WTC11 (cell line): Measurements from ENCODE around the gene SPDYE6. TPM values are rescaled to one million over a fixed set of nuclear protein-coding genes. Genes with fewer than 3 reads are reported as not detected.

Source experiments
- ATAC-seq: fragments of 200-7000 bp; cut with Tn5 transposase; 2 replicates; pipeline ENCODE4 v1.10.0; 2021; ENCODE audit warnings: mild to moderate bottlenecking, moderate library complexity
- CTCF ChIA-PET: fragments of 300-600 bp; sonication (Branson Sonifier 250); formaldehyde crosslinking; loops from one replicate; lab custom pipeline; 2021; ENCODE audit warnings: antibody characterized with exemption; lab: Charles Lee
- POLR2A ChIA-PET: fragments of 350-600 bp; sonication (Branson Sonifier 250); formaldehyde crosslinking; loops from one replicate; lab custom pipeline; 2021; ENCODE audit warnings: antibody characterized with exemption; lab: Charles Lee
- DNase-seq: peaks from one replicate; pipeline ENCODE4 v3.0.0; 2021; ENCODE audit warnings: low spot score
- H3K27ac Mint-ChIP-seq: 2 replicates; pipeline ENCODE4 v1.8.0; 2021; ENCODE audit warnings: mixed read lengths
- H3K27me3 Mint-ChIP-seq: 2 replicates; pipeline ENCODE4 v1.8.0; 2021; ENCODE audit warnings: low read depth, mild to moderate bottlenecking, moderate library complexity, mixed read lengths
- H3K36me3 Mint-ChIP-seq: 2 replicates; pipeline ENCODE4 v1.8.0; 2021; ENCODE audit warnings: mixed read lengths
- H3K4me1 Mint-ChIP-seq: 2 replicates; pipeline ENCODE4 v1.8.0; 2022; ENCODE audit warnings: mixed read lengths
- H3K4me3 Mint-ChIP-seq: 2 replicates; pipeline ENCODE4 v1.8.0; 2021; ENCODE audit warnings: mild to moderate bottlenecking, moderate library complexity, mixed read lengths
- H3K9me3 Mint-ChIP-seq: 2 replicates; pipeline ENCODE4 v1.8.0; 2021; ENCODE audit warnings: mixed read lengths
- ATF1 ChIP-seq: sonication (generic); formaldehyde crosslinking; IDR thresholded peaks from 2 replicates; pipeline ENCODE4 v1.8.1; 2023; ENCODE audit warnings: mild to moderate bottlenecking, moderate library complexity, missing genetic modification reagents
- ELF4 ChIP-seq: sonication (generic); formaldehyde crosslinking; IDR thresholded peaks from 2 replicates; pipeline ENCODE4 v1.8.1; 2022; ENCODE audit warnings: low read depth, mild to moderate bottlenecking, moderate library complexity, missing genetic modification reagents
- ESRRA ChIP-seq: sonication (generic); formaldehyde crosslinking; IDR thresholded peaks from 2 replicates; pipeline ENCODE4 v1.8.1; 2022; ENCODE audit warnings: mild to moderate bottlenecking, missing genetic modification reagents, borderline replicate concordance
- HMGA2 ChIP-seq: fragments of 250-450 bp; sonication (Bioruptor Pico); IDR thresholded peaks from 2 replicates; pipeline ENCODE4 v1.4.0; 2021; ENCODE audit warnings: mild to moderate bottlenecking, moderate library complexity
- IRF2 ChIP-seq: sonication (generic); formaldehyde crosslinking; IDR thresholded peaks from 2 replicates; pipeline ENCODE4 v1.8.0; 2022; ENCODE audit warnings: low read depth, missing genetic modification reagents, borderline replicate concordance
- JUN ChIP-seq: sonication (generic); formaldehyde crosslinking; IDR thresholded peaks from 2 replicates; pipeline ENCODE4 v1.8.0; 2023; ENCODE audit warnings: mild to moderate bottlenecking, missing genetic modification reagents
- MXD4 ChIP-seq: fragments of 250-450 bp; sonication (Bioruptor Pico); IDR thresholded peaks from 2 replicates; pipeline ENCODE4 v1.8.0; 2021; ENCODE audit warnings: mild to moderate bottlenecking, moderate library complexity, borderline replicate concordance
- NR1H2 ChIP-seq: sonication (generic); formaldehyde crosslinking; IDR thresholded peaks from 2 replicates; pipeline ENCODE4 v1.9.0; 2021; ENCODE audit warnings: mild to moderate bottlenecking, moderate library complexity, missing genetic modification reagents
- OVOL2 ChIP-seq: fragments of 250-450 bp; sonication (Bioruptor Pico); IDR thresholded peaks from 2 replicates; pipeline ENCODE4 v1.9.0; 2021; ENCODE audit warnings: mild to moderate bottlenecking, borderline replicate concordance
- SMAD3 ChIP-seq: sonication (generic); formaldehyde crosslinking; IDR thresholded peaks from 2 replicates; pipeline ENCODE4 v1.8.0; 2022; ENCODE audit warnings: missing genetic modification reagents, mild to moderate bottlenecking, borderline replicate concordance
- SMAD4 ChIP-seq: sonication (generic); formaldehyde crosslinking; IDR thresholded peaks from 2 replicates; pipeline ENCODE4 v1.8.0; 2022; ENCODE audit warnings: mild to moderate bottlenecking, missing genetic modification reagents
- TP53 ChIP-seq: sonication (generic); formaldehyde crosslinking; IDR thresholded peaks from 2 replicates; pipeline ENCODE4 v1.8.1; 2023; ENCODE audit warnings: mild to moderate bottlenecking, missing genetic modification reagents
- ZBTB21 ChIP-seq: sonication (generic); formaldehyde crosslinking; IDR thresholded peaks from 2 replicates; pipeline ENCODE4 v1.8.1; 2023; ENCODE audit warnings: mild to moderate bottlenecking, missing genetic modification reagents, borderline replicate concordance
- ZNF219 ChIP-seq: sonication (generic); formaldehyde crosslinking; IDR thresholded peaks from 2 replicates; pipeline ENCODE4 v1.8.0; 2023; ENCODE audit warnings: missing genetic modification reagents, mild to moderate bottlenecking, borderline replicate concordance
- ZNF416 ChIP-seq: fragments of 250-450 bp; sonication (Bioruptor Pico); IDR thresholded peaks from 2 replicates; pipeline ENCODE4 v1.9.0; 2021; ENCODE audit warnings: mild to moderate bottlenecking, inconsistent platforms
- total RNA-seq: library from RNA; stranded (reverse); gene quantifications from 3 replicates; pipeline ENCODE4 v1.2.3, GENCODE V29; 2021
- TF ChIP-seq, protein P1 (sequence below): sonication (generic); formaldehyde crosslinking; IDR thresholded peaks from 2 replicates; pipeline ENCODE4 v1.8.1; 2022; ENCODE audit warnings: missing genetic modification reagents, borderline replicate concordance
- TF ChIP-seq, protein P2 (sequence below): sonication (generic); formaldehyde crosslinking; IDR thresholded peaks from 2 replicates; pipeline ENCODE4 v1.8.1; 2022; ENCODE audit warnings: mild to moderate bottlenecking, moderate library complexity, missing genetic modification reagents
- TF ChIP-seq, protein P3 (sequence below): sonication (generic); formaldehyde crosslinking; IDR thresholded peaks from 2 replicates; pipeline ENCODE4 v1.8.1; 2023; ENCODE audit warnings: mild to moderate bottlenecking, missing genetic modification reagents, moderate library complexity
- TF ChIP-seq, protein P4 (sequence below): fragments of 250-450 bp; sonication (Bioruptor Pico); IDR thresholded peaks from 2 replicates; pipeline ENCODE4 v1.9.0; 2021; ENCODE audit warnings: mild to moderate bottlenecking
- TF ChIP-seq, protein P5 (sequence below): fragments of 200-600 bp; IDR thresholded peaks from 2 replicates; pipeline ENCODE4 v1.8.0; 2022; ENCODE audit warnings: antibody characterized with exemption
- TF ChIP-seq, protein P6 (sequence below): sonication (generic); formaldehyde crosslinking; IDR thresholded peaks from 2 replicates; pipeline ENCODE4 v1.8.0; 2023; ENCODE audit warnings: missing genetic modification reagents
- TF ChIP-seq, protein P7 (sequence below): fragments of 250-450 bp; sonication (Bioruptor Pico); conservative IDR thresholded peaks from 2 replicates; pipeline ENCODE4 v1.9.0; 2021; ENCODE audit warnings: mild to moderate bottlenecking

The SPDYE6 gene
- total RNA-seq, 1 experiment from 2014 or later = not detected

DNA sequence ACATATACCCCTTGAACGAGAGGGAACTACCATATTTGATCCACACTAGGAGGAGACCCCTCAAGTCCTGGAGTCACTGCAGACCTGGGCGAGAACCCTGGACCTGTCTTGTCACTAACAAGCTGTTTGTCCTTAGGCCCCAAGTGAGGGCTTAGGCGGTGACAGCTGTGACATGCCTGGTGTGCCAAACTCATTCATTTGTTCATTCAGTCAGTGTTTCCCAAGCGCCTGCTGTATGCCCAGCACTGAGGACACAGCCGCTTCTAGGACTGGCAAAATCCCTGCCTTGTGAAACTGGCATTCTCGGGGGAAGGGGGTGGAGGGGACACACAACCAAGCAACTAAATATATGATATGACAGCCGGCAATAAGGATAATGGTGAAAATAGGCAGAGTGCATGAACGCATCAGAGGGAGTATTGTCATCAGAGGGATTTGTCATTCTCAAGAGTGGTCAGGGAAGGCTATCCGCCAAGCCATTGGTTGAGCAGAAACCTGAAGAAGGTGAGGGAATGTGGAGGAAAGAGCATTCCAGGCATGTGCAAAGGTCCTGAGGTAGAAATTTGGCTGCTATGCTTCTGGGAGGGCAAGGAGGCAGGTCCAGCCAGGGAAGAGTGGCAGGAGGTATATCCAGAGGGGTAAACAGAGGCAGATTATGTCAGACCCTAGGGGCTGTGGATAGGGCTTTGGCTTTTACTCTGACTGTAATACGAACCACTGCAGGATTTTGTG is 58.6 kb downstream of the SPDYE6 start:
- no peak overlapping the region for H3K4me3 Mint-ChIP-seq
- no peak for ATAC-seq
- no peaks in the 10 kb centered on the region for H3K9me3 Mint-ChIP-seq
- H3K36me3 Mint-ChIP-seq = no peaks in the 10 kb centered on the region
- CTCF ChIA-PET = interaction anchor here (1.1 to 1.9 kb wide), 2 partner anchors 10 kb away, joined by 7 read pairs; partner anchors contain the start of gene SH2B2
- TF ChIP-seq, protein P1, sequence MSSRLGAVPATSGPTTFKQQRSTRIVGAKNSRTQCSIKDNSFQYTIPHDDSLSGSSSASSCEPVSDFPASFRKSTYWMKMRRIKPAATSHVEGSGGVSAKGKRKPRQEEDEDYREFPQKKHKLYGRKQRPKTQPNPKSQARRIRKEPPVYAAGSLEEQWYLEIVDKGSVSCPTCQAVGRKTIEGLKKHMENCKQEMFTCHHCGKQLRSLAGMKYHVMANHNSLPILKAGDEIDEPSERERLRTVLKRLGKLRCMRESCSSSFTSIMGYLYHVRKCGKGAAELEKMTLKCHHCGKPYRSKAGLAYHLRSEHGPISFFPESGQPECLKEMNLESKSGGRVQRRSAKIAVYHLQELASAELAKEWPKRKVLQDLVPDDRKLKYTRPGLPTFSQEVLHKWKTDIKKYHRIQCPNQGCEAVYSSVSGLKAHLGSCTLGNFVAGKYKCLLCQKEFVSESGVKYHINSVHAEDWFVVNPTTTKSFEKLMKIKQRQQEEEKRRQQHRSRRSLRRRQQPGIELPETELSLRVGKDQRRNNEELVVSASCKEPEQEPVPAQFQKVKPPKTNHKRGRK (CRISPR knock-in tag) = no peak
- no peak for TF ChIP-seq OVOL2 (CRISPR knock-in tag)
- no peak for TF ChIP-seq TP53 (CRISPR knock-in tag)
- no peak for TF ChIP-seq ATF1
- TF ChIP-seq, protein P2, sequence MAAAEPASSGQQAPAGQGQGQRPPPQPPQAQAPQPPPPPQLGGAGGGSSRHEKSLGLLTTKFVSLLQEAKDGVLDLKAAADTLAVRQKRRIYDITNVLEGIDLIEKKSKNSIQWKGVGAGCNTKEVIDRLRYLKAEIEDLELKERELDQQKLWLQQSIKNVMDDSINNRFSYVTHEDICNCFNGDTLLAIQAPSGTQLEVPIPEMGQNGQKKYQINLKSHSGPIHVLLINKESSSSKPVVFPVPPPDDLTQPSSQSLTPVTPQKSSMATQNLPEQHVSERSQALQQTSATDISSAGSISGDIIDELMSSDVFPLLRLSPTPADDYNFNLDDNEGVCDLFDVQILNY (CRISPR knock-in tag) = no peak
- TF ChIP-seq ESRRA (CRISPR knock-in tag) = no peak
- no peak for TF ChIP-seq ELF4 (CRISPR knock-in tag)
- TF ChIP-seq, protein P3, sequence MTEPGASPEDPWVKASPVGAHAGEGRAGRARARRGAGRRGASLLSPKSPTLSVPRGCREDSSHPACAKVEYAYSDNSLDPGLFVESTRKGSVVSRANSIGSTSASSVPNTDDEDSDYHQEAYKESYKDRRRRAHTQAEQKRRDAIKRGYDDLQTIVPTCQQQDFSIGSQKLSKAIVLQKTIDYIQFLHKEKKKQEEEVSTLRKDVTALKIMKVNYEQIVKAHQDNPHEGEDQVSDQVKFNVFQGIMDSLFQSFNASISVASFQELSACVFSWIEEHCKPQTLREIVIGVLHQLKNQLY (CRISPR knock-in tag) = no peak
- no peak for TF ChIP-seq JUN (CRISPR knock-in tag)
- TF ChIP-seq NR1H2 (CRISPR knock-in tag) = no peak
- TF ChIP-seq, protein P4, sequence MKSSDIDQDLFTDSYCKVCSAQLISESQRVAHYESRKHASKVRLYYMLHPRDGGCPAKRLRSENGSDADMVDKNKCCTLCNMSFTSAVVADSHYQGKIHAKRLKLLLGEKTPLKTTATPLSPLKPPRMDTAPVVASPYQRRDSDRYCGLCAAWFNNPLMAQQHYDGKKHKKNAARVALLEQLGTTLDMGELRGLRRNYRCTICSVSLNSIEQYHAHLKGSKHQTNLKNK = no peak
- TF ChIP-seq HMGA2 (CRISPR knock-in tag) = no peak
- TF ChIP-seq ZBTB21 = no peak
- no peak for TF ChIP-seq SMAD4 (CRISPR knock-in tag)
- no peak for TF ChIP-seq IRF2 (CRISPR knock-in tag)
- H3K27me3 Mint-ChIP-seq = peaks cover 24% of the 10 kb centered on the region
- peaks cover 33% of the 10 kb centered on the region for H3K4me1 Mint-ChIP-seq
- POLR2A ChIA-PET = interaction anchor here (1.5 kb wide), 1 partner anchor 98 kb away, joined by 4 read pairs; the partner anchor contains the start of gene PRKRIP1
- DNase-seq = no peak
- H3K27ac Mint-ChIP-seq = peak overlapping the region; percentile 61

DNA sequence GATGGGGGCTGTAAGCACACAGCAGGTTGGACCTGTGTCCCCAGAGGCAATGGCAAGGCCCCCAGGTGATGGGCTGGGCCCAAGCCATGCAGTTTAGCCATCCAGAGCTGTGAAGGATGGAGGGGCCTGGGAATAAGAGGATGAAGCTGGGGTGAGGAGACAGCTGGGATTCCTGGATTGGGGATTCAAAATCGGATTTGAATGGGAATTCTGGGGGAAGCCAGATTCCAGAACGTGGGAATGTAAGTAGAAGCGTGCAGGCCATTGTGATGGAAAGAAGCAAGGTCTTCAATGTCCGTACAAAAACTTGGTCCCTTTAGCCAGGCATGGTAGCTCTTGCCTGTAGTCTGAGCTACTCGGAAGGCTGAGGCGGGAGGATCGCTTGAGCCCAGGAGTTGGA is 59.7 kb downstream of the SPDYE6 start:
- H3K27ac Mint-ChIP-seq = no peak overlapping the region
- CTCF ChIA-PET = interaction anchor here (1.0 to 1.9 kb wide), 2 partner anchors 9 to 25 kb away, joined by 6 to 7 read pairs; no protein-coding TSS in a partner anchor
- POLR2A ChIA-PET = interaction anchor here (1.5 kb wide), 1 partner anchor 99 kb away, joined by 4 read pairs; the partner anchor contains the start of gene PRKRIP1
- no peaks in the 10 kb centered on the region for H3K9me3 Mint-ChIP-seq
- H3K4me1 Mint-ChIP-seq = peaks cover 34% of the 10 kb centered on the region
- TF ChIP-seq ZNF416 (CRISPR knock-in tag) = no peak
- TF ChIP-seq, protein P5, sequence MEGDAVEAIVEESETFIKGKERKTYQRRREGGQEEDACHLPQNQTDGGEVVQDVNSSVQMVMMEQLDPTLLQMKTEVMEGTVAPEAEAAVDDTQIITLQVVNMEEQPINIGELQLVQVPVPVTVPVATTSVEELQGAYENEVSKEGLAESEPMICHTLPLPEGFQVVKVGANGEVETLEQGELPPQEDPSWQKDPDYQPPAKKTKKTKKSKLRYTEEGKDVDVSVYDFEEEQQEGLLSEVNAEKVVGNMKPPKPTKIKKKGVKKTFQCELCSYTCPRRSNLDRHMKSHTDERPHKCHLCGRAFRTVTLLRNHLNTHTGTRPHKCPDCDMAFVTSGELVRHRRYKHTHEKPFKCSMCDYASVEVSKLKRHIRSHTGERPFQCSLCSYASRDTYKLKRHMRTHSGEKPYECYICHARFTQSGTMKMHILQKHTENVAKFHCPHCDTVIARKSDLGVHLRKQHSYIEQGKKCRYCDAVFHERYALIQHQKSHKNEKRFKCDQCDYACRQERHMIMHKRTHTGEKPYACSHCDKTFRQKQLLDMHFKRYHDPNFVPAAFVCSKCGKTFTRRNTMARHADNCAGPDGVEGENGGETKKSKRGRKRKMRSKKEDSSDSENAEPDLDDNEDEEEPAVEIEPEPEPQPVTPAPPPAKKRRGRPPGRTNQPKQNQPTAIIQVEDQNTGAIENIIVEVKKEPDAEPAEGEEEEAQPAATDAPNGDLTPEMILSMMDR = no peak
- TF ChIP-seq, protein P6, sequence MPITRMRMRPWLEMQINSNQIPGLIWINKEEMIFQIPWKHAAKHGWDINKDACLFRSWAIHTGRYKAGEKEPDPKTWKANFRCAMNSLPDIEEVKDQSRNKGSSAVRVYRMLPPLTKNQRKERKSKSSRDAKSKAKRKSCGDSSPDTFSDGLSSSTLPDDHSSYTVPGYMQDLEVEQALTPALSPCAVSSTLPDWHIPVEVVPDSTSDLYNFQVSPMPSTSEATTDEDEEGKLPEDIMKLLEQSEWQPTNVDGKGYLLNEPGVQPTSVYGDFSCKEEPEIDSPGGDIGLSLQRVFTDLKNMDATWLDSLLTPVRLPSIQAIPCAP (CRISPR knock-in tag) = no peak
- no peak for TF ChIP-seq MXD4 (CRISPR knock-in tag)
- no peak for TF ChIP-seq ZNF219 (CRISPR knock-in tag)
- TF ChIP-seq SMAD3 = no peak
- TF ChIP-seq, protein P7, sequence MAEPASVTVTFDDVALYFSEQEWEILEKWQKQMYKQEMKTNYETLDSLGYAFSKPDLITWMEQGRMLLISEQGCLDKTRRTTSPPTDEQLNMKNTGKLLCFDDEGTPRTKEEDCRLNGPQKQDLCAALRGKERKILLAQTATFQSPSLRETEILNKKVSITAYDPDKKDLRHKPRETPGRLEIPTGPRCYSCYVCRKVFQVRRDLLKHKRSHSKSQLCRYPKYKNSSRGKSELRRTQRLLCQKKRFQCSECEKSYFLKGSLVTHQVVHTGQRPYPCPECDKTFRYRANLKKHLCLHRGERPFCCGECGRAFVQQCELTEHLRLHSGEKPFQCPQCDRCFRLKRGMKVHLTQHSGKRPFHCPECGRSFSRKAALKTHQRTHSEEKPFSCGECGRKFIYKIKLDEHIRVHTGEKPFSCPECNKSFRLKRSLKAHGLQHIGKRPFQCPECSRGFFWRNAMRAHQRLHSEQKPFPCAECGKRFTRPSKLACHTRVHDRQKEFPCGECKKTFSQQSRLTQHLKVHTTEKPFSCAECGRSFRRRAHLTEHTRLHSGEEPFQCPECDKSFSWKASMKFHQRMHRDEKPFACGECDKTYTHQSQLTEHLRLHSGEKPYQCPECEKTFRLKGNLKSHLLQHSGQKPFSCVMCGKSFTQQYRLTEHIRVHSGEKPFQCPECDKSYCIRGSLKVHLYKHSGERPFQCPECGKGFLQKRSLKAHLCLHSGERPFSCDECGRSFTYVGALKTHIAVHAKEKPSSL = no peak
- TF ChIP-seq, all 79 proteins: peak for 0
- Mint-ChIP-seq H3K36me3 (no peaks in the 10 kb centered on the region), H3K27me3 (peaks cover 19% of the 10 kb centered on the region), H3K4me3 (no peak overlapping the region)
- DNase-seq (no peak), ATAC-seq (no peak)
